ENCODE results near the gene NUDT11. TPM values are rescaled to one million over a fixed set of nuclear protein-coding genes. Genes with fewer than 3 reads are reported as not detected.

Gene NUDT11
- total RNA-seq, 3 donors from 2014 or later (not counting 1 experiment from before 2014, with no cell fraction given) = 2.7 to 3.1 (median 2.8) TPM

GRCh38 chrX:51459125-51459524, 37.3 kb downstream of the NUDT11 start:
- DNase-seq = peak in 1 of 2 donors; percentile 32

GRCh38 chrX:51456814-51457213, 39.6 kb downstream of the NUDT11 start:
- Histone ChIP-seq H3K36me3 (ENCODE audit: control insufficient read depth, insufficient read depth, low read length) (no peaks in the 10 kb centered on the region), H3K27ac (ENCODE audit: low read length) (no peak overlapping the region), H3K4me3 (ENCODE audit: low read length) (no peak overlapping the region), H3K27me3 (ENCODE audit: control insufficient read depth, insufficient read depth, low read length) (no peaks in the 10 kb centered on the region), H3K9me3 (ENCODE audit: control insufficient read depth, insufficient read depth, low read length) (no peaks in the 10 kb centered on the region), H3K4me1 (ENCODE audit: control insufficient read depth, insufficient read depth, low read length) (no peaks in the 10 kb centered on the region)
- H3K36me3 Mint-ChIP-seq = no peaks in the 10 kb centered on the region
- WGBS (ENCODE audit: insufficient coverage) = no CpG with 5 or more reads among the region's 1 CpG
- TF ChIP-seq CTCF (IDR thresholded peaks at IDR 0.05) = no peak
- ATAC-seq = no peak
- H3K27me3 Mint-ChIP-seq (ENCODE audit: low read depth in 2 of 2) = peaks cover under 1 to 44% of the 10 kb centered on the region in 2 donors
- DNase-seq = no peak
- no peak overlapping the region for H3K4me3 Mint-ChIP-seq
- no peak overlapping the region for H3K27ac Mint-ChIP-seq
- intact Hi-C loops (cut with micrococcal nuclease) = no loop called here
- no peaks in the 10 kb centered on the region for H3K4me1 Mint-ChIP-seq
- no peaks in the 10 kb centered on the region for H3K9me3 Mint-ChIP-seq

More at GRCh38 chrX:51459125-51459524, 37.3 kb downstream of the NUDT11 start:
- H3K27me3 ChIP-seq (ENCODE audit: control insufficient read depth, insufficient read depth, low read length) = no peaks in the 10 kb centered on the region
- no peak overlapping the region for H3K4me3 Mint-ChIP-seq
- H3K27ac Mint-ChIP-seq = no peak overlapping the region
- no peak overlapping the region for H3K27ac ChIP-seq (ENCODE audit: low read length)
- H3K36me3 ChIP-seq (ENCODE audit: control insufficient read depth, insufficient read depth, low read length) = no peaks in the 10 kb centered on the region
- H3K9me3 Mint-ChIP-seq = no peaks in the 10 kb centered on the region
- peaks cover 2 to 38% of the 10 kb centered on the region in 2 donors for H3K27me3 Mint-ChIP-seq (ENCODE audit: low read depth in 2 of 2)
- H3K4me3 ChIP-seq (ENCODE audit: low read length) = no peak overlapping the region
- no peak for TF ChIP-seq CTCF (IDR thresholded peaks at IDR 0.05)
- H3K4me1 Mint-ChIP-seq = no peaks in the 10 kb centered on the region
- ATAC-seq = no peak
- WGBS (ENCODE audit: insufficient coverage) = 100% methylated on average over 1 of the region's 1 CpG
- no peaks in the 10 kb centered on the region for H3K36me3 Mint-ChIP-seq
- no peaks in the 10 kb centered on the region for H3K9me3 ChIP-seq (ENCODE audit: control insufficient read depth, insufficient read depth, low read length)
- H3K4me1 ChIP-seq (ENCODE audit: control insufficient read depth, insufficient read depth, low read length) = no peaks in the 10 kb centered on the region
- intact Hi-C loops (cut with micrococcal nuclease) = no loop called here

GRCh38 chrX:51456246-51456645, 40.1 kb downstream of the NUDT11 start:
- Mint-ChIP-seq H3K9me3 (no peaks in the 10 kb centered on the region), H3K36me3 (no peaks in the 10 kb centered on the region), H3K27ac (no peak overlapping the region), H3K27me3 (ENCODE audit: low read depth in 2 of 2) (peaks cover 0 to 46% of the 10 kb centered on the region in 2 donors), H3K4me3 (no peak overlapping the region), H3K4me1 (no peaks in the 10 kb centered on the region)
- intact Hi-C loops (cut with micrococcal nuclease) = no loop called here
- 64% methylated on average over 6 of the region's 7 CpGs for WGBS (ENCODE audit: insufficient coverage)
- H3K27ac ChIP-seq (ENCODE audit: low read length) = no peak overlapping the region
- H3K36me3 ChIP-seq (ENCODE audit: control insufficient read depth, insufficient read depth, low read length) = no peaks in the 10 kb centered on the region
- no peak overlapping the region for H3K4me3 ChIP-seq (ENCODE audit: low read length)
- no peaks in the 10 kb centered on the region for H3K27me3 ChIP-seq (ENCODE audit: control insufficient read depth, insufficient read depth, low read length)
- no peak for DNase-seq
- no peaks in the 10 kb centered on the region for H3K9me3 ChIP-seq (ENCODE audit: control insufficient read depth, insufficient read depth, low read length)
- ATAC-seq = no peak
- TF ChIP-seq CTCF (IDR thresholded peaks at IDR 0.05) = no peak
- no peaks in the 10 kb centered on the region for H3K4me1 ChIP-seq (ENCODE audit: control insufficient read depth, insufficient read depth, low read length)

GRCh38 chrX:51440365-51440764, 56.0 kb downstream of the NUDT11 start:
- Histone ChIP-seq H3K36me3 (ENCODE audit: control insufficient read depth, insufficient read depth, low read length) (no peaks in the 10 kb centered on the region), H3K27me3 (ENCODE audit: control insufficient read depth, insufficient read depth, low read length) (no peaks in the 10 kb centered on the region), H3K9me3 (ENCODE audit: control insufficient read depth, insufficient read depth, low read length) (no peaks in the 10 kb centered on the region), H3K4me1 (ENCODE audit: control insufficient read depth, insufficient read depth, low read length) (no peaks in the 10 kb centered on the region), H3K4me3 (ENCODE audit: low read length) (no peak overlapping the region), H3K27ac (ENCODE audit: low read length) (no peak overlapping the region)
- Mint-ChIP-seq H3K4me3 (no peak overlapping the region), H3K4me1 (no peaks in the 10 kb centered on the region), H3K36me3 (no peaks in the 10 kb centered on the region), H3K27ac (no peak overlapping the region), H3K27me3 (ENCODE audit: low read depth in 2 of 2) (peaks cover 3 to 7% of the 10 kb centered on the region in 2 donors), H3K9me3 (no peaks in the 10 kb centered on the region)
- intact Hi-C loops (cut with micrococcal nuclease) = no loop called here
- DNase-seq = no peak
- no peak for ATAC-seq
- TF ChIP-seq CTCF (IDR thresholded peaks at IDR 0.05) = no peak
- WGBS (ENCODE audit: insufficient coverage) = 60% methylated on average over 1 of the region's 1 CpG

Data from natural killer cell (primary cell).